Lower leg skin (tissue), 4 donors: ENCODE data around the gene APMAP. TPM values are rescaled to one million over a fixed set of nuclear protein-coding genes. Genes with fewer than 3 reads are reported as not detected.

Experiments
- DNase-seq, 2 donors: peaks; one replicate each; pipeline ENCODE4 v3.0.0-alpha.2; 2019; ENCODE audit warnings: low spot score in 2 of 2
- H3K4me3 ChIP-seq: fragments of 200-600 bp; sonication (generic); 2 replicates; pipeline ENCODE4 v1.5.1; 2017; ENCODE audit warnings: mild to moderate bottlenecking, low read depth; ENCODE audit not compliant: poor library complexity, severe bottlenecking
- CTCF ChIP-seq, 3 donors: fragments of 450-650 bp; IDR thresholded peaks; one replicate each; pipeline ENCODE4 v1.5.1; 2016; ENCODE audit warnings: antibody characterized with exemption in 3 of 3, mild to moderate bottlenecking in 3 of 3, moderate library complexity in 2 of 3
- POLR2A ChIP-seq, 2 donors: fragments of 450-650 bp; IDR thresholded peaks; one replicate each; pipeline ENCODE4 v1.6.1; 2016 to 2017; ENCODE audit warnings: antibody characterized with exemption in 2 of 2, mild to moderate bottlenecking in 1 of 2, moderate library complexity in 1 of 2
- WGBS, 2 donors: methylation state at CpG; one replicate each; pipeline ENCODE4 v1.1.5; 2018; 5-methylcytosine and 5-hydroxymethylcytosine counted together
- intact Hi-C: fragments of 100-400 bp; cut with DNase I; formaldehyde crosslinking; loops from one replicate; pipeline ENCODE4 v1.15.0; 2023; ENCODE audit warnings: low total_unique reads
- total RNA-seq, 4 donors: library from RNA; depleted of rRNA; stranded (reverse); fragments of >200 nt; gene quantifications; one replicate each; pipeline ENCODE4 v1.1.0, GENCODE V29; 2016

The APMAP gene
- total RNA-seq, 4 donors from 2014 or later: 34.4 to 88.7 (median 52.6) TPM

GRCh38 chr20:24937579-24937978, 55.0 kb downstream of the APMAP start:
- no peak for DNase-seq
- no peak overlapping the region for H3K4me3 ChIP-seq
- WGBS, 2 donors: 0% methylated on average over 1 of the region's 1 CpG
- intact Hi-C loops: no loop called here
- no peak for TF ChIP-seq CTCF (IDR thresholded peaks at IDR 0.05)
- TF ChIP-seq POLR2A (IDR thresholded peaks at IDR 0.05): no peak

GRCh38 chr20:24936526-24937407, 55.8 kb downstream of the APMAP start:
- 74 to 80% methylated on average over 6 to 7 of the region's 7 CpGs for WGBS, 2 donors

GRCh38 chr20:24935766-24936525, 56.6 kb downstream of the APMAP start:
- H3K4me3 ChIP-seq: no peak overlapping the region
- intact Hi-C loops: no loop called here
- TF ChIP-seq CTCF (IDR thresholded peaks at IDR 0.05): no peak
- no peak for TF ChIP-seq POLR2A (IDR thresholded peaks at IDR 0.05)
- peak; percentile 4 to 62 for DNase-seq
- WGBS, 2 donors: 90 to 94% methylated on average over 4 of the region's 4 CpGs

More at GRCh38 chr20:24936526-24937407, 55.8 kb downstream of the APMAP start:
- H3K4me3 ChIP-seq: no peak overlapping the region
- peak in 1 of 2 donors; percentile 4 for DNase-seq
- intact Hi-C loops: no loop called here
- TF ChIP-seq POLR2A (IDR thresholded peaks at IDR 0.05) (no peak), CTCF (IDR thresholded peaks at IDR 0.05) (no peak)

- H3K4me3 ChIP-seq: no peak overlapping the region
- intact Hi-C loops: no loop called here
- peak; percentile 7 to 29 for DNase-seq
- TF ChIP-seq POLR2A (IDR thresholded peaks at IDR 0.05): no peak
- WGBS, 2 donors: 94% methylated on average over 3 of the region's 3 CpGs
Measured at GRCh38 chr20:24935140-24935539, 57.4 kb downstream of the APMAP start.

GRCh38 chr20:24934716-24935115, 57.8 kb downstream of the APMAP start:
- 71 to 80% methylated on average over 3 of the region's 3 CpGs for WGBS, 2 donors
- no peak for DNase-seq
- TF ChIP-seq CTCF (IDR thresholded peaks at IDR 0.05) (no peak), POLR2A (IDR thresholded peaks at IDR 0.05) (no peak)
- no peak overlapping the region for H3K4me3 ChIP-seq
- intact Hi-C loops: no loop called here

- intact Hi-C loops: no loop called here
- no peak overlapping the region for H3K4me3 ChIP-seq
- peak in 1 of 2 donors; percentile 76 for DNase-seq
- no peak for TF ChIP-seq POLR2A (IDR thresholded peaks at IDR 0.05)
- no peak for TF ChIP-seq CTCF (IDR thresholded peaks at IDR 0.05)
- WGBS, 2 donors: 81 to 86% methylated on average over 7 to 9 of the region's 9 CpGs
Measured at GRCh38 chr20:24934101-24934661, 58.4 kb downstream of the APMAP start.
